ENCODE data around the gene MYO3B. TPM values are rescaled to one million over a fixed set of nuclear protein-coding genes. Genes with fewer than 3 reads are reported as not detected.

MYO3B gene
- total and polyA plus RNA-seq, 2 donors (not counting 3 experiments of a cell fraction or from before 2014, with no cell fraction given): 0.03 TPM; not detected in 1

GRCh38 chr2:170481201-170481600 lies 303.3 kb downstream of the MYO3B start:
- H3K79me2 ChIP-seq (ENCODE audit: control insufficient read depth, insufficient read depth, low read length): no peaks in the 10 kb centered on the region
- no peaks in the 10 kb centered on the region for H3K9me1 ChIP-seq (replicated peaks; ENCODE audit: control insufficient read depth, extremely low read depth, insufficient read depth, low read length)
- ChIA-PET CTCF (interaction anchor here (1.4 kb wide), 1 partner anchor 18 kb away, joined by 3 read pairs; no protein-coding TSS in a partner anchor), POLR2A (no interaction called here)
- H3K9ac ChIP-seq (replicated peaks; ENCODE audit: extremely low read depth, insufficient read depth, low read length): no peak overlapping the region
- no peak for DNase-seq (ENCODE audit: low read depth, low spot score)
- no peak for FAIRE-seq
- intact Hi-C loops (cut with micrococcal nuclease): no loop called here
- H3K27me3 ChIP-seq (ENCODE audit: control insufficient read depth in 2 of 2, insufficient read depth in 2 of 2, low read length in 2 of 2): no peaks in the 10 kb centered on the region
- no peak for TF ChIP-seq EZH2 (IDR thresholded peaks at IDR 0.05; ENCODE audit: borderline replicate concordance, low read depth, low read length, severe bottlenecking)
- no peak for TF ChIP-seq JUN (IDR thresholded peaks at IDR 0.05; ENCODE audit: borderline replicate concordance, insufficient read depth, insufficient read length, low read depth)
- H3K27ac ChIP-seq (ENCODE audit: insufficient read depth, low read depth, low read length): no peak overlapping the region
- H3K4me2 ChIP-seq (ENCODE audit: insufficient read depth, low read length): no peak overlapping the region
- no peak overlapping the region for H3K4me3 ChIP-seq (replicated peaks in 1 of 3; ENCODE audit: insufficient read depth in 1 of 3, low read depth in 1 of 3, low read length in 3 of 3)
- no peaks in the 10 kb centered on the region for H4K20me1 ChIP-seq (replicated peaks; ENCODE audit: control insufficient read depth, extremely low read depth, insufficient read depth, low read length)
- no peak overlapping the region for H2AFZ ChIP-seq (ENCODE audit: low read depth, low read length)
- H3K4me1 ChIP-seq (ENCODE audit: control insufficient read depth, extremely low read depth, insufficient read depth, low read length): no peaks in the 10 kb centered on the region
- dilution Hi-C loops (cut with MboI; ENCODE audit: extremely low pct_ligation_motif_present, low sequenced_read_pairs): no loop called here
- BruUV-seq (replicated peaks): no TSS peak
- H3K36me3 ChIP-seq (ENCODE audit: control insufficient read depth in 2 of 2, extremely low read depth in 1 of 2, insufficient read depth in 2 of 2, low read length in 2 of 2): no peaks in the 10 kb centered on the region
- H3K9me3 ChIP-seq (replicated peaks; ENCODE audit: control insufficient read depth, insufficient read depth, low read length): no peaks in the 10 kb centered on the region

- no peak for FAIRE-seq
- Histone ChIP-seq H3K27ac (ENCODE audit: insufficient read depth, low read depth, low read length) (no peak overlapping the region), H3K4me2 (ENCODE audit: insufficient read depth, low read length) (no peak overlapping the region), H2AFZ (ENCODE audit: low read depth, low read length) (no peak overlapping the region), H3K36me3 (ENCODE audit: control insufficient read depth in 2 of 2, extremely low read depth in 1 of 2, insufficient read depth in 2 of 2, low read length in 2 of 2) (no peaks in the 10 kb centered on the region), H3K4me1 (ENCODE audit: control insufficient read depth, extremely low read depth, insufficient read depth, low read length) (no peaks in the 10 kb centered on the region), H3K27me3 (ENCODE audit: control insufficient read depth in 2 of 2, insufficient read depth in 2 of 2, low read length in 2 of 2) (no peaks in the 10 kb centered on the region), H3K9me3 (replicated peaks; ENCODE audit: control insufficient read depth, insufficient read depth, low read length) (no peaks in the 10 kb centered on the region), H3K4me3 (replicated peaks in 1 of 3; ENCODE audit: insufficient read depth in 1 of 3, low read depth in 1 of 3, low read length in 3 of 3) (no peak overlapping the region), H3K9ac (replicated peaks; ENCODE audit: extremely low read depth, insufficient read depth, low read length) (no peak overlapping the region), H4K20me1 (replicated peaks; ENCODE audit: control insufficient read depth, extremely low read depth, insufficient read depth, low read length) (no peaks in the 10 kb centered on the region), H3K79me2 (ENCODE audit: control insufficient read depth, insufficient read depth, low read length) (no peaks in the 10 kb centered on the region), H3K9me1 (replicated peaks; ENCODE audit: control insufficient read depth, extremely low read depth, insufficient read depth, low read length) (no peaks in the 10 kb centered on the region)
- POLR2A ChIA-PET: no interaction called here
- DNase-seq (ENCODE audit: low read depth, low spot score): no peak
- dilution Hi-C loops (cut with MboI; ENCODE audit: extremely low pct_ligation_motif_present, low sequenced_read_pairs) (no loop called here), intact Hi-C loops (cut with micrococcal nuclease) (no loop called here)
- CTCF ChIA-PET: interaction anchor here (1.0 to 1.8 kb wide), 2 partner anchors 75 to 330 kb away, joined by 3 to 5 read pairs; no protein-coding TSS in a partner anchor
- BruUV-seq (replicated peaks): no TSS peak
- no peak for TF ChIP-seq POLR2AphosphoS5 (IDR thresholded peaks at IDR 0.05; ENCODE audit: insufficient read depth, low read depth, low read length)
- TF ChIP-seq EZH2 (IDR thresholded peaks at IDR 0.05; ENCODE audit: borderline replicate concordance, low read depth, low read length, severe bottlenecking): no peak
- TF ChIP-seq FOS (IDR thresholded peaks at IDR 0.05; ENCODE audit: borderline replicate concordance, insufficient read depth, low read length): no peak
- no peak for TF ChIP-seq JUN (IDR thresholded peaks at IDR 0.05; ENCODE audit: borderline replicate concordance, insufficient read depth, insufficient read length, low read depth)
- TF ChIP-seq POLR2A (IDR thresholded peaks at IDR 0.05; ENCODE audit: low read depth, low read length): no peak
- TF ChIP-seq MYC (IDR thresholded peaks at IDR 0.05; ENCODE audit: low read depth, low read length): no peak
- TF ChIP-seq CTCF (IDR thresholded peaks at IDR 0.05; ENCODE audit: extremely low read depth in 1 of 2, insufficient read depth in 1 of 2, low read depth in 1 of 2, low read length in 2 of 2): no peak
- no peak for TF ChIP-seq GATA2 (IDR thresholded peaks at IDR 0.05; ENCODE audit: insufficient read depth, insufficient read length, low read depth, low read length)
- no peak for TF ChIP-seq MAX (IDR thresholded peaks at IDR 0.05; ENCODE audit: insufficient read depth, insufficient read length)
Observed at GRCh38 chr2:170484552-170484951, 306.6 kb downstream of the MYO3B start.
